ENCODE data around the gene FAM131C.
A peak's percentile ranks its signal among the peaks of the same experiment; 100 is the strongest.
"Not testable (repeated sequence)": the region's sequence is repeated elsewhere in the genome, so short reads cannot be mapped to it uniquely, and the experiment has no call there.

Gene FAM131C

DNA sequence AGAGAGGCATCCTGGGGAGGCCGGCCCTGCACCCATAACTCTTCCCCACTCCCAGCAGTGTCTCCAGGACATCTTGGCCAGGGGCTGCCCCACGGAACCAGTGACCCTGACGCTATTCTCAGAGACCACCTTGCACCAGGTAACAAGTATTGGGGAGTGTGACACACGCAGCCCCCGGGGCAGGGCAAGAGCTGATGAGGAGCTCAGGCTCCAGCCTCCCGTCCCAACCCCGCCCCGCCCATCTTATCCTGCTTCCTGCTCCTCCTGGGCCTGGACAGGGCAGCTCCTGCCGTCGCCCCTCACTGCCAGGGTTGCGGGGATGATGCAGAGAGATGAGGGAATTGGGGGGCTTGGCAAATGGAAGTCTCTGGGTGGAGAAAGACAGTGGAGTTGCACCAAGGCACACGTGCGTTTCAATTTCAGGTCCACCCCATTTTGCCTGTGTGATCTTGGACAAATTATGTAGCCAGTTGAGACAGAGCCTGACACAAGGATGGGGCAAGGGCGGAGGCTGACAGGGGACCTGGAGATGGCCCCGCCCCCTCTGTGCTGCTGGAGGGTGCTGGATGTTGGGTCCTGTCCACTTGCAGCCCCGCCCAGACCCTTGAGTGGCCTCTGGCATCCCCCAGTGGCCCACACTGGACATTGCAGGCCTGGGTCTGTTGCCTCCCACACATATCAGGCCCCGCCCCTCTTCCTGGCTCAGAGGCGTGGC is 40.9 kb downstream of the FAM131C start:
- Histone ChIP-seq H3K27ac (no peak overlapping the region), H3K9me3 (no peaks in the 10 kb centered on the region), H3K4me1 (ENCODE audit: control insufficient read depth in 1 of 2, insufficient read depth in 1 of 2, low read depth in 1 of 2, low read length in 1 of 2) (no peaks in the 10 kb centered on the region), H3K4me3 (ENCODE audit: low read depth in 1 of 2, low read length in 1 of 2) (no peak overlapping the region), H3K36me3 (no peaks in the 10 kb centered on the region), H3K27me3 (peaks cover 11% of the 10 kb centered on the region)
- TF ChIP-seq, protein P1, sequence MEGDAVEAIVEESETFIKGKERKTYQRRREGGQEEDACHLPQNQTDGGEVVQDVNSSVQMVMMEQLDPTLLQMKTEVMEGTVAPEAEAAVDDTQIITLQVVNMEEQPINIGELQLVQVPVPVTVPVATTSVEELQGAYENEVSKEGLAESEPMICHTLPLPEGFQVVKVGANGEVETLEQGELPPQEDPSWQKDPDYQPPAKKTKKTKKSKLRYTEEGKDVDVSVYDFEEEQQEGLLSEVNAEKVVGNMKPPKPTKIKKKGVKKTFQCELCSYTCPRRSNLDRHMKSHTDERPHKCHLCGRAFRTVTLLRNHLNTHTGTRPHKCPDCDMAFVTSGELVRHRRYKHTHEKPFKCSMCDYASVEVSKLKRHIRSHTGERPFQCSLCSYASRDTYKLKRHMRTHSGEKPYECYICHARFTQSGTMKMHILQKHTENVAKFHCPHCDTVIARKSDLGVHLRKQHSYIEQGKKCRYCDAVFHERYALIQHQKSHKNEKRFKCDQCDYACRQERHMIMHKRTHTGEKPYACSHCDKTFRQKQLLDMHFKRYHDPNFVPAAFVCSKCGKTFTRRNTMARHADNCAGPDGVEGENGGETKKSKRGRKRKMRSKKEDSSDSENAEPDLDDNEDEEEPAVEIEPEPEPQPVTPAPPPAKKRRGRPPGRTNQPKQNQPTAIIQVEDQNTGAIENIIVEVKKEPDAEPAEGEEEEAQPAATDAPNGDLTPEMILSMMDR (IDR thresholded peaks at IDR 0.05), result peak; percentile 34

GRCh38 chr1:16031551-16031950 is 41.9 kb downstream of the FAM131C start:
- no peak overlapping the region for H3K27ac ChIP-seq
- H3K4me1 ChIP-seq (ENCODE audit: control insufficient read depth in 1 of 2, insufficient read depth in 1 of 2, low read depth in 1 of 2, low read length in 1 of 2), result no peaks in the 10 kb centered on the region
- no peaks in the 10 kb centered on the region for H3K36me3 ChIP-seq
- H3K4me3 ChIP-seq (ENCODE audit: low read depth in 1 of 2, low read length in 1 of 2), result no peak overlapping the region
- no peaks in the 10 kb centered on the region for H3K9me3 ChIP-seq
- TF ChIP-seq, protein P1 (IDR thresholded peaks at IDR 0.05), result no peak
- H3K27me3 ChIP-seq, result peaks cover 21% of the 10 kb centered on the region

DNA sequence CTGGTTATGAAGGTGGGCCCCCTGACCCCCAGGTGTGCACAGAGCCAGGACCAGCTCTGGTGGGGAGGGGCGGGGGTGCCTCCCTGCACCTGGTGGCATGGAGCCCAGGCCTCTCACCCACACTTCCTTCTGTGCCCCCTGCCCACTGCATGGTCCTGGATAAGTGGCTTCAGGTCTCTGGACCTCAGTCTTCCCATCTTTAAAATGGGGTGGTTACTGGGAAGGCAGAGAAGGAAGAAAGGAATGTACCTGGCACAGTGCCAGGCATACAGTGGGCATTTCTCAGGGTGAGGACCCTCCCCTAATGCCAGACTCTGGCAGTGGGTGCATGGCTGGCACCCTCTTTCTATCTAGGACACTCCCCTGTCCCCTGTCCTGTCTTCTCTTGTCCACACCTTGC is 44.2 kb downstream of the FAM131C start:
- TF ChIP-seq, protein P1 (IDR thresholded peaks at IDR 0.05), result no peak
- Histone ChIP-seq H3K27me3 (peaks cover 36% of the 10 kb centered on the region), H3K9me3 (no peaks in the 10 kb centered on the region)

GRCh38 chr1:16029003-16029268 is 44.5 kb downstream of the FAM131C start:
- H3K4me1 ChIP-seq (ENCODE audit: control insufficient read depth in 1 of 2, insufficient read depth in 1 of 2, low read depth in 1 of 2, low read length in 1 of 2); H3K36me3 ChIP-seq; H3K4me3 ChIP-seq (ENCODE audit: low read depth in 1 of 2, low read length in 1 of 2); H3K9me3 ChIP-seq; H3K27ac ChIP-seq: not testable (repeated sequence)
- H3K27me3 ChIP-seq, result peaks cover 36% of the 10 kb centered on the region

More for the DNA sequence above, 44.2 kb downstream of the FAM131C start:
- H3K36me3 ChIP-seq, result no peaks in the 10 kb centered on the region
- no peak overlapping the region for H3K27ac ChIP-seq
- H3K4me1 ChIP-seq (ENCODE audit: control insufficient read depth in 1 of 2, insufficient read depth in 1 of 2, low read depth in 1 of 2, low read length in 1 of 2), result no peaks in the 10 kb centered on the region
- H3K4me3 ChIP-seq (ENCODE audit: low read depth in 1 of 2, low read length in 1 of 2), result no peak overlapping the region

- Histone ChIP-seq H3K4me1 (ENCODE audit: control insufficient read depth in 1 of 2, insufficient read depth in 1 of 2, low read depth in 1 of 2, low read length in 1 of 2) (no peaks in the 10 kb centered on the region), H3K9me3 (no peaks in the 10 kb centered on the region), H3K27me3 (peaks cover 36% of the 10 kb centered on the region), H3K36me3 (no peaks in the 10 kb centered on the region), H3K27ac (no peak overlapping the region), H3K4me3 (ENCODE audit: low read depth in 1 of 2, low read length in 1 of 2) (no peak overlapping the region)
- TF ChIP-seq, protein P1 (IDR thresholded peaks at IDR 0.05), result no peak
Observed at GRCh38 chr1:16028237-16029002, 45.0 kb downstream of the FAM131C start.

GRCh38 chr1:16026723-16027484 is 46.5 kb downstream of the FAM131C start:
- Histone ChIP-seq H3K36me3 (no peaks in the 10 kb centered on the region), H3K27ac (no peak overlapping the region), H3K4me1 (ENCODE audit: control insufficient read depth in 1 of 2, insufficient read depth in 1 of 2, low read depth in 1 of 2, low read length in 1 of 2) (no peaks in the 10 kb centered on the region), H3K27me3 (peaks cover 36% of the 10 kb centered on the region), H3K9me3 (no peaks in the 10 kb centered on the region), H3K4me3 (ENCODE audit: low read depth in 1 of 2, low read length in 1 of 2) (no peak overlapping the region)
- TF ChIP-seq, protein P1 (IDR thresholded peaks at IDR 0.05), result no peak

- H3K4me3 ChIP-seq (ENCODE audit: low read depth in 1 of 2, low read length in 1 of 2); H3K27ac ChIP-seq; H3K36me3 ChIP-seq; H3K9me3 ChIP-seq; H3K4me1 ChIP-seq (ENCODE audit: control insufficient read depth in 1 of 2, insufficient read depth in 1 of 2, low read depth in 1 of 2, low read length in 1 of 2): not testable (repeated sequence)
- H3K27me3 ChIP-seq, result peaks cover 36% of the 10 kb centered on the region
Observed at GRCh38 chr1:16026302-16026701, 47.1 kb downstream of the FAM131C start.

All from neutrophil (primary cell).